HEK293 (cell line): Measurements from ENCODE around the gene SMIM5.

Experiments
- CTCF ChIP-seq: fragments of 450-650 bp; formaldehyde crosslinking; IDR thresholded peaks from 2 replicates; pipeline ENCODE4 v1.5.1; 2016; ENCODE audit warnings: missing biosample characterization, missing genetic modification characterization
- KLF1 ChIP-seq: fragments of 450-650 bp; formaldehyde crosslinking; IDR thresholded peaks from 2 replicates; pipeline ENCODE4 v1.5.1; 2016; ENCODE audit warnings: missing biosample characterization, missing genetic modification characterization
- ZNF10 ChIP-seq: fragments of 450-650 bp; formaldehyde crosslinking; IDR thresholded peaks from 2 replicates; pipeline ENCODE4 v1.5.1; 2017; ENCODE audit warnings: missing biosample characterization, missing genetic modification characterization
- ZNF529 ChIP-seq: fragments of 450-650 bp; formaldehyde crosslinking; IDR thresholded peaks from 2 replicates; pipeline ENCODE4 v1.5.1; 2017; ENCODE audit warnings: missing genetic modification characterization, missing biosample characterization; ENCODE audit not compliant: insufficient replicate concordance
- ZNF600 ChIP-seq: fragments of 450-650 bp; formaldehyde crosslinking; IDR thresholded peaks from 2 replicates; pipeline ENCODE4 v1.5.1; 2016; ENCODE audit warnings: missing biosample characterization, missing genetic modification characterization
- ZNF658 ChIP-seq: fragments of 450-650 bp; formaldehyde crosslinking; IDR thresholded peaks from 2 replicates; pipeline ENCODE4; 2016; ENCODE audit warnings: missing biosample characterization, missing genetic modification characterization
- ZNF664 ChIP-seq: fragments of 450-650 bp; formaldehyde crosslinking; IDR thresholded peaks from 2 replicates; pipeline ENCODE4 v1.5.1; 2016; ENCODE audit warnings: missing biosample characterization, missing genetic modification characterization
- ZNF677 ChIP-seq: fragments of 450-650 bp; IDR thresholded peaks from 2 replicates; pipeline ENCODE4 v1.5.0; 2018; ENCODE audit warnings: missing biosample characterization, mild to moderate bottlenecking, missing genetic modification characterization, moderate library complexity
- ZNF76 ChIP-seq: fragments of 450-650 bp; formaldehyde crosslinking; IDR thresholded peaks from 2 replicates; pipeline ENCODE4; 2016; ENCODE audit warnings: low read depth, missing biosample characterization, missing genetic modification characterization, borderline replicate concordance
- ZNF830 ChIP-seq: fragments of 450-650 bp; IDR thresholded peaks from 2 replicates; pipeline ENCODE4 v1.5.0; 2018; ENCODE audit warnings: missing biosample characterization, missing genetic modification characterization, low read depth, mild to moderate bottlenecking, moderate library complexity
- TF ChIP-seq, protein P1 (sequence below): fragments of 450-650 bp; formaldehyde crosslinking; IDR thresholded peaks from 2 replicates; pipeline ENCODE4 v1.5.1; 2016; ENCODE audit warnings: missing biosample characterization, missing genetic modification characterization

DNA sequence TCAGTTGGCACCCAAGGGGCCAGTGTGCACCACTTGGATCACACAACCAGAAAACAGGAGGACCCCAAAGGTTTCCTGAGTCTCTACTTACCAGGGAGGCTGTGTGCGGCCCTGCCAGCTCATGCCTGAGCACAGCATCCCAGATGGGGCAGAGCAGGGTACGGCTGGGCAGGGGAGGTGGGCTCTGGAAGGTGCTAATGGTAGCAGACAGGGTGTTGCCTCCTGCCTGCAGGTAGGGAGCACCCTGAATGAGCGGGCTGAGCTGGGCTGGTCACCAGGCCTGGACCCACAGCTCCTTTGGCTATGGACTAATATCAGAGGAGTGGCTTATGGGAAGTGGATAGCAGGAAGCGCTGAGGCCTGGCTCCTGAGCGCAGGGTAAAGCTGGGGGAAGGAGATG lies 19.1 kb downstream of the SMIM5 start:
- TF ChIP-seq, protein P1, sequence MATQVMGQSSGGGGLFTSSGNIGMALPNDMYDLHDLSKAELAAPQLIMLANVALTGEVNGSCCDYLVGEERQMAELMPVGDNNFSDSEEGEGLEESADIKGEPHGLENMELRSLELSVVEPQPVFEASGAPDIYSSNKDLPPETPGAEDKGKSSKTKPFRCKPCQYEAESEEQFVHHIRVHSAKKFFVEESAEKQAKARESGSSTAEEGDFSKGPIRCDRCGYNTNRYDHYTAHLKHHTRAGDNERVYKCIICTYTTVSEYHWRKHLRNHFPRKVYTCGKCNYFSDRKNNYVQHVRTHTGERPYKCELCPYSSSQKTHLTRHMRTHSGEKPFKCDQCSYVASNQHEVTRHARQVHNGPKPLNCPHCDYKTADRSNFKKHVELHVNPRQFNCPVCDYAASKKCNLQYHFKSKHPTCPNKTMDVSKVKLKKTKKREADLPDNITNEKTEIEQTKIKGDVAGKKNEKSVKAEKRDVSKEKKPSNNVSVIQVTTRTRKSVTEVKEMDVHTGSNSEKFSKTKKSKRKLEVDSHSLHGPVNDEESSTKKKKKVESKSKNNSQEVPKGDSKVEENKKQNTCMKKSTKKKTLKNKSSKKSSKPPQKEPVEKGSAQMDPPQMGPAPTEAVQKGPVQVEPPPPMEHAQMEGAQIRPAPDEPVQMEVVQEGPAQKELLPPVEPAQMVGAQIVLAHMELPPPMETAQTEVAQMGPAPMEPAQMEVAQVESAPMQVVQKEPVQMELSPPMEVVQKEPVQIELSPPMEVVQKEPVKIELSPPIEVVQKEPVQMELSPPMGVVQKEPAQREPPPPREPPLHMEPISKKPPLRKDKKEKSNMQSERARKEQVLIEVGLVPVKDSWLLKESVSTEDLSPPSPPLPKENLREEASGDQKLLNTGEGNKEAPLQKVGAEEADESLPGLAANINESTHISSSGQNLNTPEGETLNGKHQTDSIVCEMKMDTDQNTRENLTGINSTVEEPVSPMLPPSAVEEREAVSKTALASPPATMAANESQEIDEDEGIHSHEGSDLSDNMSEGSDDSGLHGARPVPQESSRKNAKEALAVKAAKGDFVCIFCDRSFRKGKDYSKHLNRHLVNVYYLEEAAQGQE (tag by site-specific recombination), result no peak
- TF ChIP-seq CTCF (no peak), ZNF76 (tag by site-specific recombination) (no peak), ZNF600 (tag by site-specific recombination) (no peak), ZNF677 (tag by site-specific recombination) (no peak), ZNF529 (tag by site-specific recombination) (no peak), ZNF10 (tag by site-specific recombination) (no peak), ZNF830 (no peak), KLF1 (tag by site-specific recombination) (no peak), ZNF658 (no peak), ZNF664 (tag by site-specific recombination) (no peak)
